IMR-90 (cell line): ENCODE data around the gene CD101. TPM values are rescaled to one million over a fixed set of nuclear protein-coding genes. Genes with fewer than 3 reads are reported as not detected.

Experiments
- ATAC-seq: fragments of 200-7000 bp; cut with Tn5 transposase; 2 replicates; pipeline ENCODE4 v1.9.1; 2020; ENCODE audit warnings: low read depth, mild to moderate bottlenecking, moderate library complexity
- BruUV-seq: library from RNA; stranded (reverse); fragments of 400-500 nt; replicated peaks from 2 replicates; lab custom pipeline; 2021; lab: Mats Ljungman, UMichigan
- CTCF ChIA-PET: fragments of 300-600 bp; formaldehyde crosslinking; extraction: SDS; loops from one replicate; lab custom pipeline; 2021; ENCODE audit warnings: antibody characterized with exemption; lab: Yijun Ruan, JAX
- POLR2A ChIA-PET: fragments of 300-600 bp; sonication (Branson Sonifier 250); formaldehyde crosslinking; loops from one replicate; lab custom pipeline; 2022; ENCODE audit warnings: antibody characterized with exemption; ENCODE audit not compliant: unreplicated experiment; lab: Charles Lee
- DNase-seq: peaks from one replicate; pipeline ENCODE4 v3.0.0; 2013
- H2AFZ ChIP-seq: replicated peaks from 2 replicates; pipeline ENCODE3; 2013; ENCODE audit warnings: low read length, mild to moderate bottlenecking; ENCODE audit not compliant: poor library complexity
- H2AK5ac ChIP-seq: 2 replicates; pipeline ENCODE4 v1.6.1; 2013; ENCODE audit warnings: low read depth, low read length, inconsistent platforms
- H2AK9ac ChIP-seq: replicated peaks from 2 replicates; pipeline ENCODE3; 2013; ENCODE audit warnings: mild to moderate bottlenecking, low read depth, low read length, moderate library complexity; ENCODE audit not compliant: poor library complexity
- H2BK120ac ChIP-seq: 2 replicates; pipeline ENCODE4 v1.6.1; 2013; ENCODE audit warnings: low read depth, low read length, inconsistent platforms
- H2BK15ac ChIP-seq: 3 replicates; pipeline ENCODE4 v1.6.1; 2013; ENCODE audit warnings: low read depth, low read length, inconsistent platforms
- H2BK20ac ChIP-seq: 2 replicates; pipeline ENCODE4 v1.6.1; 2013; ENCODE audit warnings: low read depth, mild to moderate bottlenecking, inconsistent platforms, low read length, moderate library complexity
- H2BK5ac ChIP-seq: 2 replicates; pipeline ENCODE4 v1.6.1; 2013; ENCODE audit warnings: mild to moderate bottlenecking, low read depth, low read length, inconsistent platforms; ENCODE audit not compliant: poor library complexity, severe bottlenecking
- H3K14ac ChIP-seq: replicated peaks from 2 replicates; pipeline ENCODE4 v1.6.1; 2013; ENCODE audit warnings: low read depth, low read length, inconsistent platforms
- H3K18ac ChIP-seq: 2 replicates; pipeline ENCODE4 v1.6.1; 2013; ENCODE audit warnings: low read depth, low read length, control low read depth
- H3K23ac ChIP-seq: 2 replicates; pipeline ENCODE4 v1.6.1; 2013; ENCODE audit warnings: low read depth, low read length, inconsistent platforms
- H3K27ac ChIP-seq: 2 replicates; pipeline ENCODE4 v1.5.1; 2013; ENCODE audit warnings: mild to moderate bottlenecking, control low read depth, low read length; ENCODE audit not compliant: insufficient read depth
- H3K27me3 ChIP-seq: 2 replicates; pipeline ENCODE4 v1.6.1; 2013; ENCODE audit warnings: low read length; ENCODE audit not compliant: control insufficient read depth, insufficient read depth
- H3K36me3 ChIP-seq: 2 replicates; pipeline ENCODE4 v1.6.1; 2013; ENCODE audit warnings: low read length, mixed read lengths; ENCODE audit not compliant: control insufficient read depth, insufficient read depth
- H3K4ac ChIP-seq: 2 replicates; pipeline ENCODE4 v1.6.1; 2013; ENCODE audit warnings: low read depth, low read length, inconsistent platforms
- H3K4me1 ChIP-seq: 2 replicates; pipeline ENCODE4 v1.6.1; 2013; ENCODE audit warnings: low read length, mixed read lengths; ENCODE audit not compliant: control insufficient read depth, insufficient read depth
- H3K4me2 ChIP-seq: 2 replicates; pipeline ENCODE4 v1.6.1; 2013; ENCODE audit warnings: low read depth, mild to moderate bottlenecking, control low read depth, low read length, moderate library complexity
- H3K4me3 ChIP-seq: 2 replicates; pipeline ENCODE4 v1.5.1; 2013; ENCODE audit warnings: low read depth, mild to moderate bottlenecking, control low read depth, low read length, moderate library complexity; ENCODE audit not compliant: insufficient read depth
- H3K56ac ChIP-seq: 2 replicates; pipeline ENCODE4 v1.6.1; 2013; ENCODE audit warnings: low read length, inconsistent platforms; ENCODE audit not compliant: insufficient read depth; ENCODE audit errors: extremely low read depth
- H3K79me1 ChIP-seq, 2 experiments: 2 replicates each; pipeline ENCODE4 v1.6.1; 2013; ENCODE audit warnings: low read length in 2 of 2, inconsistent platforms in 1 of 2, low read depth in 1 of 2
- H3K9ac ChIP-seq: 2 replicates; pipeline ENCODE4 v1.6.1; 2013; ENCODE audit warnings: low read depth, low read length, control low read depth
- H3K9me1 ChIP-seq: 2 replicates; pipeline ENCODE4 v1.6.1; 2013; ENCODE audit warnings: low read length, inconsistent platforms; ENCODE audit not compliant: insufficient read depth
- H3K9me3 ChIP-seq: 2 replicates; pipeline ENCODE4 v1.6.1; 2013; ENCODE audit warnings: low read length; ENCODE audit not compliant: control insufficient read depth, insufficient read depth
- H4K20me1 ChIP-seq: 2 replicates; pipeline ENCODE4 v1.6.1; 2013; ENCODE audit warnings: low read length, inconsistent platforms; ENCODE audit not compliant: insufficient read depth
- H4K5ac ChIP-seq: 2 replicates; pipeline ENCODE4 v1.6.1; 2013; ENCODE audit warnings: mild to moderate bottlenecking, low read depth, low read length, control low read depth
- H4K8ac ChIP-seq, 2 experiments: 2 replicates each; pipeline ENCODE4 v1.6.1; 2013; ENCODE audit warnings: low read depth in 2 of 2, low read length in 2 of 2, control low read depth in 1 of 2, inconsistent platforms in 1 of 2
- H4K91ac ChIP-seq: 2 replicates; pipeline ENCODE4 v1.6.1; 2013; ENCODE audit warnings: low read depth, low read length, inconsistent platforms; ENCODE audit not compliant: insufficient read depth
- BHLHE40 ChIP-seq: fragments of 150-350 bp; IDR thresholded peaks from 2 replicates; pipeline ENCODE4 v1.6.1; 2016; ENCODE audit warnings: mild to moderate bottlenecking, low read depth, low read length
- CEBPB ChIP-seq: IDR thresholded peaks from 2 replicates; pipeline ENCODE4 v1.6.1; 2012; ENCODE audit warnings: low read depth, low read length, improper control_type of control experiment
- CTCF ChIP-seq: conservative IDR thresholded peaks from 2 replicates; pipeline ENCODE4 v1.5.1; 2012; ENCODE audit warnings: mild to moderate bottlenecking, low read depth, low read length, improper control_type of control experiment
- MAZ ChIP-seq: IDR thresholded peaks from 2 replicates; pipeline ENCODE4 v1.6.1; 2012; ENCODE audit warnings: low read depth, mild to moderate bottlenecking, low read length, improper control_type of control experiment, moderate library complexity, borderline replicate concordance
- NFE2L2 ChIP-seq: fragments of 150-350 bp; IDR thresholded peaks from 2 replicates; pipeline ENCODE4 v1.6.1; 2016; ENCODE audit warnings: low read depth, mild to moderate bottlenecking, low read length
- RAD21 ChIP-seq: IDR thresholded peaks from 2 replicates; pipeline ENCODE4 v1.6.1; 2012; ENCODE audit warnings: low read length, improper control_type of control experiment
- RCOR1 ChIP-seq: IDR thresholded peaks from 2 replicates; pipeline ENCODE4 v1.6.1; 2012; ENCODE audit warnings: mild to moderate bottlenecking, low read length, improper control_type of control experiment; ENCODE audit not compliant: insufficient replicate concordance
- RFX5 ChIP-seq: IDR thresholded peaks from 2 replicates; pipeline ENCODE4 v1.8.0; 2012; ENCODE audit warnings: low read depth, mild to moderate bottlenecking, low read length, moderate library complexity
- SMC3 ChIP-seq: fragments of 150-350 bp; IDR thresholded peaks from 2 replicates; pipeline ENCODE4 v1.6.1; 2016; ENCODE audit warnings: low read depth, mild to moderate bottlenecking, antibody characterized with exemption, low read length, moderate library complexity
- WGBS, 2 experiments: methylation state at CpG; one replicate each; pipeline versions ENCODE4 v1.1.5 to v1.1.7; 2013; ENCODE audit warnings: missing lambda C conversion rate in 2 of 2; ENCODE audit not compliant: insufficient read length in 1 of 2; ENCODE audit errors: extremely low coverage in 2 of 2; 5-methylcytosine and 5-hydroxymethylcytosine counted together
- dilution Hi-C: fragments of 300-500 bp; cut with HindIII; formaldehyde crosslinking; loops from one replicate; pipeline ENCODE4 v1.14.3; 2018; ENCODE audit warnings: low sequenced_read_pairs; ENCODE audit not compliant: unreplicated experiment
- in situ Hi-C: fragments of 300-500 bp; cut with MboI; formaldehyde crosslinking; loops from 3 replicates; pipeline ENCODE4 v1.14.3; 2019; ENCODE audit warnings: low sequenced_read_pairs, inconsistent platforms, mixed read lengths
- intact Hi-C: fragments of 100-400 bp; cut with micrococcal nuclease; formaldehyde crosslinking; loops from 2 replicates; pipeline ENCODE4 v1.10.0; 2022
- polyA plus RNA-seq, 3 experiments: library from polyadenylated mRNA; depleted of rRNA; stranded (reverse); fragments of >200 nt; gene quantifications; 2 replicates each; pipeline ENCODE4 v1.2.3, GENCODE V29; 2012; ENCODE audit warnings: low replicate concordance in 1 of 3
- total RNA-seq: library from RNA; depleted of rRNA; stranded (reverse); fragments of >200 nt; gene quantifications from 2 replicates; pipeline ENCODE4 v1.2.3, GENCODE V29; 2012
- TF ChIP-seq, protein P1 (sequence below): fragments of 150-350 bp; IDR thresholded peaks from 2 replicates; pipeline ENCODE4 v1.6.1; 2016; ENCODE audit warnings: low read depth, mild to moderate bottlenecking, low read length, moderate library complexity, borderline replicate concordance

CD101 gene
- total and polyA plus RNA-seq, 2 of the 4 experiments (the other 2 are of a cell fraction), result not detected

DNA sequence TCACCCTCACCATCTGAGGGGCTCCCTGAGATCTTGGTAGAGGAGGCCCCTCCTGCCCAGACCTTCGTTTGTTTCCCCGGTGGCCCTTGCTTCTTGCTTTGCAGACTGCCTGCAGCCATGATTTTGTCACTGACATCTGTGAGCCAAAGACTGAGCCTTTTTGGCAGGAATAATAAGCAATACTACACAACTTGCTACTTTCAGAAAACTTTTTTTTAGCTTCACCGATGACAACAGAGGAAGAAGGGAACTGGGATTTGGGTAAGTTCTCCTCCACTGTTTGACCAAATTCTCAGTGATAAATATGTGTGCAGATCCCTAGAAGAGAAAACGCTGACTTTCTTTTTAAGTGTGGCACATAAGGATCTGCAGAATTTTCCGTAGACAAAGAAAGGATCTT lies 11.7 kb upstream of the CD101 start:
- H3K14ac ChIP-seq, result no peak overlapping the region

More for the DNA sequence above, 11.7 kb upstream of the CD101 start:
- Histone ChIP-seq H2BK15ac (no peak overlapping the region), H4K5ac (no peak overlapping the region), H4K8ac (no peak overlapping the region), H4K91ac (no peak overlapping the region), H3K9me1 (no peaks in the 10 kb centered on the region), H3K27me3 (peaks cover 1% of the 10 kb centered on the region; the same call in 1 of the 2 replicates), H2AFZ (no peak overlapping the region), H3K36me3 (no peaks in the 10 kb centered on the region), H3K27ac (no peak overlapping the region), H3K4ac (no peak overlapping the region), H3K4me1 (no peaks in the 10 kb centered on the region), H4K20me1 (no peaks in the 10 kb centered on the region), H2AK9ac (no peak overlapping the region), H3K9ac (no peak overlapping the region), H3K56ac (no peak overlapping the region), H3K9me3 (no peaks in the 10 kb centered on the region), H3K4me2 (no peak overlapping the region), H2BK20ac (no peak overlapping the region), H2AK5ac (no peak overlapping the region), H3K18ac (no peak overlapping the region), H3K4me3 (no peak overlapping the region), H2BK120ac (no peak overlapping the region), H3K23ac (no peak overlapping the region), H3K79me1 (no peaks in the 10 kb centered on the region), H2BK5ac (no peak overlapping the region)
- intact Hi-C loops (no loop called here), in situ Hi-C loops (no loop called here), dilution Hi-C loops (no loop called here)
- CTCF ChIA-PET, result no interaction called here
- BruUV-seq, result no TSS peak
- DNase-seq, result no peak
- POLR2A ChIA-PET, result no interaction called here
- ATAC-seq, result no peak
- no CpG with 5 or more reads among the region's 5 CpGs for WGBS, 2 experiments
- TF ChIP-seq BHLHE40 (no peak), CTCF (no peak), RAD21 (no peak), RFX5 (no peak), CEBPB (no peak), MAZ (no peak), SMC3 (no peak), RCOR1 (no peak), NFE2L2 (no peak)
- TF ChIP-seq, protein P1, sequence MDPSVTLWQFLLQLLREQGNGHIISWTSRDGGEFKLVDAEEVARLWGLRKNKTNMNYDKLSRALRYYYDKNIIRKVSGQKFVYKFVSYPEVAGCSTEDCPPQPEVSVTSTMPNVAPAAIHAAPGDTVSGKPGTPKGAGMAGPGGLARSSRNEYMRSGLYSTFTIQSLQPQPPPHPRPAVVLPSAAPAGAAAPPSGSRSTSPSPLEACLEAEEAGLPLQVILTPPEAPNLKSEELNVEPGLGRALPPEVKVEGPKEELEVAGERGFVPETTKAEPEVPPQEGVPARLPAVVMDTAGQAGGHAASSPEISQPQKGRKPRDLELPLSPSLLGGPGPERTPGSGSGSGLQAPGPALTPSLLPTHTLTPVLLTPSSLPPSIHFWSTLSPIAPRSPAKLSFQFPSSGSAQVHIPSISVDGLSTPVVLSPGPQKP, result no peak
